GM12891 (cell line): ENCODE measurements around the gene MBD6.

Experiments
- POLR2A ChIP-seq: IDR thresholded peaks from 2 replicates; pipeline ENCODE4 v1.6.1; 2011; ENCODE audit warnings: low read depth, low read length, control low read depth
- POLR2AphosphoS5 ChIP-seq: IDR thresholded peaks from 2 replicates; pipeline ENCODE4 v1.6.1; 2011; ENCODE audit warnings: low read depth, low read length, control low read depth

- TF ChIP-seq POLR2A (no peak), POLR2AphosphoS5 (no peak)
Observed at GRCh38 chr12:57576613-57577160, 54.1 kb downstream of the MBD6 start.
